HPDE6-E6E7 (cell line): ENCODE measurements around the gene SEC22C.
"Not testable (repeated sequence)": the region's sequence is repeated elsewhere in the genome, so short reads cannot be mapped to it uniquely, and the experiment has no call there.

ENCODE experiments used
- DNase-seq: peaks from one replicate; pipeline ENCODE4 v3.0.0; 2011; ENCODE audit warnings: missing footprints; ENCODE audit errors: extremely low spot score

SEC22C gene, protein sequence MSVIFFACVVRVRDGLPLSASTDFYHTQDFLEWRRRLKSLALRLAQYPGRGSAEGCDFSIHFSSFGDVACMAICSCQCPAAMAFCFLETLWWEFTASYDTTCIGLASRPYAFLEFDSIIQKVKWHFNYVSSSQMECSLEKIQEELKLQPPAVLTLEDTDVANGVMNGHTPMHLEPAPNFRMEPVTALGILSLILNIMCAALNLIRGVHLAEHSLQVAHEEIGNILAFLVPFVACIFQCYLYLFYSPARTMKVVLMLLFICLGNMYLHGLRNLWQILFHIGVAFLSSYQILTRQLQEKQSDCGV

DNA sequence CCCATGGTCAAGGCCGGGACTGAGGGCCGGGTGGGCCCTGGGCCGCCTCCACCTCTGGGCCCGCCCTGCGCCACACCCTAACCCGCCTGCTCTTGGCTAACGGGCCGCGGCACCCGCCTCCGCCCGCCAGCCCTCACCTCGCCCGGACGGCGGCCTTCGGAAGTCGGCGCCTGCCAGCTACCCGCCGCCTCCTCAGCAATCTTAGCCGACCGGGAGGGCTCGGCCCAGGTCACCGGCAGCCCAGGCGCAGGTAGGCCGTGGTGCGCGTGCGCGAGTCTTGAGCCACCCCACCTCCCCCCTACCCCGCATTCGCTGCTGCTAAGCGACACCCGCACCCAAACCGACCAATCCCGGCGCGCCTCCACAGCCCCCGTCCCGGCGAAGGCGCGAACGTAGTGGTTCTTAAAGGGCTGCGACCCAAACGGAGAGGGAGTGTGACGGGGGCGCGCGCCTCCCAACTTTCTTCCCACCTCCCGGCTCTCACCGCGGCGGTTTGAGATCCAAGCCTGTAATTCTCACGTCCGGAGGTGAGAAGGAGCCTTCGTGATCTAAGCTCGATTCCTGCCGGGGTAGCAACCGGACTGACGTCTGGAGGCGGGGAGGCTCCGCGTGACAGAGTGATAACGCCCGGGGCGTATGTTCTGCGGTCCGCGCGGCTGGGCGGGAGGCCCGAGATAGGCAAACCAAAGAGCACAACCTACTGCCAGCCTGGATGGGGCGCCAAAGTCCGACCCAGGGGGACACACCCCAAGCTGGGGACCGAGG is at the start of gene SEC22C:
Gene SEC22C (minus strand): TSS at position 259 of the 765 bp plus-strand sequence. CDS start 12,921 bp downstream, outside the sequence.
- peak; percentile 86 for DNase-seq

DNA sequence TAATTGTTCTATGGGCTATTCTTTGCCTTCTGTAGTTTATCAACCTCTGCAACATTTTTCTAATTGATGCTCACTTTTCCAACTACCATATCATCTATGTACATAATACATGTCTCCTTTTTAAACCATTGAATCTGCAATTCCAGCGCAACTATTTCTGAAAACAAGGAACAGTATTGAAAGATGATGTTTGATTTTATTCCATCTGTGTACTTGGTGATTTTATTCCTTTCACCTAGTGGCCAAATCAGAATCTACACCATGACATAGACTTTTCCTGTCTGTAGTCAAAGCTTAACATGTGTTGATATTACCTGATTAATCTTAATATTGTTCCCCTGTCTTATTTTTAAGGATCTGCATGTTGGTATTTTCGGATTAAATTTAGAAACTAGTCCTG is 31.7 kb upstream of the SEC22C start:
- no peak for DNase-seq

DNA sequence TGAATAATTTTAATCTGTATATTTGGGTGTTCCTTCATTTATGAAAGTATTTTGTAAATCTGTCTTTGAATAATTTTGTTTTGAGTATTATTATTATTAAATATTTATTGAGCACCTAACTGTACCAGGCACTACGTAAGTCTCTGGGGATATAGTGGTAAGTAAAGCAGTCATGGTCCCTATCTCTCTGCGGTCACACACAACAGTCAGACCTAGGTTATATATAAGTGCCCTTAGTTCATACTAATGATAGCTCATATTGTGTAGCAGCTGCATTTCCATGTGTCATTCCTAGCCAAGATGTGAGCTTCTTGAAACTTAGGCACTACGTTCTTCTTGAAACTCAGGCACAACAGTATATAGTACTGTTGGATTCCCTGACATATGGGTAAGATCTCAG is 31.2 kb upstream of the SEC22C start:
- no peak for DNase-seq

DNA sequence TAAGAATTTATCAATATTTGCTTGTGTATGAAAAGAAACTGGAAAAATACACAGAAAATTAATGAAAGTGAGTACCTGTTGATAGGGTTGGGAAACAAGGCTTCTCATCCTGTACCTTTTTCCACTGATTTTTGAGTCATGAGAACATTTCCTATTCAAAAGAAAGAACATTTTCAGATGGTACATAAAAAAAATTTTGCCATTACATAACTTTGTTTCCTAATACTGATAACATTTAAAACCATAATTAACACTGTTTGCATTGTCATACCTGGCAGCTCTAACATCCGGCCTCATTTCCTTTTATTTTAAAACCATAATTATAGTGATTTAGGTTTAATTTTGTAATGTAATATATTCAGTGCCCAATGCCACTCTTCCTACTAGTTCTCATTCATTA is 30.4 kb upstream of the SEC22C start:
- DNase-seq, result no peak

DNA sequence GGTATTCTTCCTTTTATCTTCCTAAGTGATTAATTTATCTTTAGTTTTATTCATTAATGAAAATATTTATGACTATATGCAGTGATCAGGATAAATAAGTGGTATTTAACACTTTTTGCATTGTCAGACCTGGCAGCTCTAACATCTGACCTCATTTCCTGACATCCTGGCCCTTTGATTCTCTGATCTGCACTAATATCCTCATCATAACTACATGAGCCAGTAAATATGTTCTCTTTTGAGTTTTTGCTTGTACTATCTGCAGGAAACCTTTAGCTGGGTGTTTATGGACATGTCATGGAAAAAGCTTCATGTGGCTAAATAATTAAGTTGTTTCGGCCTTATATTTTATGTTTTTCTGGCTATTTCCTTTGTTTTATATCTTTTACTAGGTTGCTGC is 29.2 kb upstream of the SEC22C start:
- DNase-seq, result no peak

DNA sequence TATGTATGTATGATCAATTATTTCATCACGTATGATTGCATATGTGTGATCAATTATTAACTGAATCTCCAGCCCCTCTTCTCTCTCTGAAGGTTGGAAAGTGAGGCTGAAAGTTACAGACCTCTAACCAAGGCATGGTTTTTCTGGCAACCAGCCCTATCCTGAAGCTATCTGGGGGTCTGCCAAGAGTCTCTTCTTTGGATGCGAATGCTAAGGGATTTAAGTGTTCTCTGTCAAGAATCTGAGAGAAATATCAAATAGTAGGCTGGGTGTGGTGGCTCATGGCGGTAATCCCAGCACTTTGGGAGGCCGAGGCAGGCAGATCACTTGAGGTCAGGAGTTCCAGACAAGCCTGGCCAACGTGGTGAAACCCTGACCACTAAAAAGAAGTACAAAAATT is 26.8 kb upstream of the SEC22C start:
- DNase-seq, result no peak

DNA sequence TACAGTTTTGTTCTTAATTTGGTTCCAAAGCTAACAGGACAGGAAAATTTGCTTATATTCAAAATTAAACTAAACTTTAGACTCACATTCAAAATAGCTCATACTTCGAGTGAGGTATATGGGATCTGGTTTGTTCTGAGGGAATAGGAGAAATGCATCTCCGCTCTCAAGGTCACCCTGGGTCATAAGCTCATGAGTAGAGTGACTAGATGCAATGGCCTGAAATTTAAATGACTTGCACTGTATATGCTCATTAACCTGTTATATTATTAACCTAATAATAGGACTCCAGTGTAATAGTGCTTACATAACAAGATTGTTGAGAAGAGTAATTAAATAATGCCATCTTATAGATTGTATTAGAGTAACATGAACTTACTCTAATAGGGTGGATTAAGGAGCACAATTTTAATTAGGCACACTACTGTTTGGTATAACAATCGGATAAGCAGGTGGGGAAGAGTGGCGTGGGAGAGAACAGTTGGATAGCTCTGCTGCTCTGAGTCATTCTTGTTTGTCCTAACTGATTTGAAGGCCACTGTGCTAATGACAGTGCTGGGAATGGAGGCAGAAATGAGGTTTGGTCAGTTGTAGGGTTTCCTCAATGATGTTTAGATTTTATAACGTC is 23.9 kb upstream of the SEC22C start:
- DNase-seq, result no peak

DNA sequence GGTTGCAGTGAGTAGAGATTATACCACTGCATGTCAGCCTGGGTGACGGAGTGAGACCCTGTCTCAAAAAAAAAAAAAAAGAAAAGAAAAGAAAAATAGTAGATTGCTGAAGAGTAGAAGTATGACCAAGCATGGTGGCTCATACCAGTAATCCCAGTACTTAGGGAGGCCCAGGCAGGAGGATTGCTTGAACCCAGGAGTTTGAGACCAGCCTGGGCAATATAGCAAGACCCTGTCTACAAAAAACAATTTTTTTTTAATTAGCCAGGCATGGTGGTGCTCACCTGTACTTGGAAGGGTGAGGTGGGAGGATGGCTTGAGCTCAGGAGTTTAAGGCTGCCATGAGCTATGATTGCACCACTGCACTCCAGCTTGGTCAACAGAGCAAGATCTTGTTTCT is 21.2 kb upstream of the SEC22C start:
- DNase-seq, result no peak

DNA sequence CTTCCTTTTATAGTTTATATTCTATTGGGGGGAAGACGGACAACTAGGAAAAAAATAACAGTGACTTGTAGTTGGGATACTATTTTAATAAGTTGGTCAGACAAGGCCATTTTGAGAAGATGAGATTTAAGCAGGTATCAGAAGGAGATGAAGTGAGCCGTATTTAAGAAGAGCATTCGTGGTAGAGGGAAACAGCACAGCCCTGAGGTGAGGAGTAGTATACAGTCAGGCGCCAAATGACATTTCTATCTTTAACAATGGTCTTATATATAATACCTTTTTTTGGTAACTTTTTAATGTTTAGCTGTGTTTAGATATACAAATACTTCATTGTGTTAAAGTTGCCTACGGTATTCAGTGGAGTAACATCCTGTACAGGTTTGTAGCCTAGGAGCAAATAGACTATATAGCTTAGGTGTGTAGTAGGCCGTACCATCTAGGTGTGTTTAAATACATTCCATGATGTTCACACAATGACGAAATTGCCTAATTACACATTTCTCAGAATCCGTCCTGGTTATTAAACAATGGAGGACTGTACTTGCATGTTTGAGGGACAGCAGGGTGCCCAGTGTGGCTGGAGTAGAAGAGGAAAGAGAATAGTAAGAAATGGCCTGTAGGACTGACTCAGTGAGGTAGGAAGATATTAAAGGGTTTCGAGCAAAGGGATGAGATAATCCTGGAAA is 20.3 kb upstream of the SEC22C start:
- DNase-seq, result no peak

DNA sequence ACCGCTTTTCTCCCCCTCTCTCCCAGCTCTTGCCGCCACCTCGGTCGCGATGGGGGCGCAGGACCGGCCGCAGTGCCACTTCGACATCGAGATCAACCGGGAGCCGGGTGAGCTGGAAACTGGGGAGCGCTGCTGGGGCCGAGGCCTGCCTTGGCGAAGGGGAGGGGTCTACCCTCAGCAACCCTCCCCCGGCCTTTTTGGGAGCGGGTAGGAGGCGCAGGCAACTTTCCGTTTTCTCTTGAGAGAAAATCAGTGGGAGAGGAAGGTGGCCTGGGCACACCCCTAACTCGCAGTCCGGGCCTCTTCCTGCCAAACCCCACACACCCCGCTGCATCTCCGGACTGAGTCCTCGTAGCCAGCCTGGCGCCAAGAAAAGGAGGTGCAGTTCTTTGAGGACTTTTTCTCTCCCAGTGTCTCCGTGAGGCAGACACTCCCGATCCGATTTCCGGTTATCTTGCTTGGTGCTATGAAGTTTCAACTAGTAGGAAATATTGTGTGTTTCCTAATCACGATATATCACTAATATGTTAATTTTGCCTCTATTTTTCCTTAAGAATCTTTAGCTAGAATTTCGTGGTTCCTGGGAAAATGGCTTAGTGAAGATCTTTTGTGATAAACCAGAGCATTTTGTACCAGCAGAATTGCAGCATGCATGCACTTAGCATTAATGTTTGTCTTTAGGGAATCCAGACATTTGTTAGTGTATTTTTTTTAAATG is 19.4 kb upstream of the SEC22C start:
- DNase-seq, result no peak

DNA sequence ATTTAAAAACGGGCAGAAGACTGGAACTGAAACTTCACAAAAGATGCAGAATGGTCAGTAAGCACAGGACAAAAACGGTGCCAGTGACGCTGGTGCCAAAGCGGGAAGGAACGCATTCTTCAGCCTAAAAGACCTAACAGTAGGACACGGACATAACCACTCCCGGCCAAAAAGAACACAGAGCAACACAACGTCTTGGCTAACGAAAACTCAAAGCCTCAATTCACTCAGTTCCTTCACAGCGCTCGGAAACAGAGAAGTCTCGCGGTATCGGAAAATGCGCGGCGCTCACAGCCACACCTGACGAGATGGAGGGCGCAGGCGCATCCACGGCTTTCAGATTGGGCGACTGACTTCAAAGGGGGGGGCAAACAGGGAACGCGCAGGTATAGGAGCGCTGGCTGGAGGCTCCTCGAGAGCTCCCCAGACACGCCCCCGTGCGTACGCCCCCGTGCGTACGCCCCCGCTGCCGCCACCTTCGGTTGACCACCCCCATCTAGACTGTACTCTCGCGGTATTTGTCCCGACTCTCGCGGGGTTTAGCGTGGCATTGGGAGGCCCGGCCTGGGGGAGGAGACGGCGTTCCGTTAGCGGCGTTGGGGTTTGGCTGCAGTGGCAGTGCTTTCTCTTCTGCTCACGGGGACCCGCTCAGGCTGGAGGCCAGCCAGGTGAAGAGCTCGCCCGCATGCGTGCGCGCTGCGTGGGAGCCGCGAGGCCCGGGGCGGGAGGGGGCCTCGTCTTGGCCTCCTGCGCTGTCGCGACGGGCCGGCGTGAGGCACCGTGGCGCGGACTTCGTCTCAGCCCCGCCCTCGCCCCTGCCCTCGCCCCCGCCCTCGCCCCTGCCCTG is 18.6 kb upstream of the SEC22C start, which contains the start of gene NKTR:
Gene NKTR (plus strand): TSS at position 576 of the 847 bp plus-strand sequence. CDS start 321 bp downstream, outside the sequence.
- DNase-seq, result peak; percentile 61

DNA sequence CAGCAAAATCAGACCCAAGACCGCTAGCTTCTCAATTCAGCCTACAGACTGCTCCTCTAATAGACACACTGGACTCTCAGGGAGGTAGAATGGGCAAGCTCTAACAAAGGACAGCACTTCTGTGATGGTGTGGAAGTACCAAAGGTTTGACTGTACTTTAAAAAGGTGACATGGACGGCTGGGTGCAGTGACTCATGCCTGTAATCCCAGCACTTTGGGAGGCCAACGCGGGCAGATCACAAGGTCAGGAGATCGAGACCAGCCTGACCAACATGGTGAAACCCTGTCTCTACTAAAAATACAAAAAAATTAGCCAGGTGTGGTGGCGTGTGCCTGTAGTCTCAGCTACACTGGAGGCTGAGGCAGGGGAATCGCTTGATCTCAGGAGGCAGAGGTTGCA is 15.3 kb upstream of the SEC22C start:
- DNase-seq, result not testable (repeated sequence)

DNA sequence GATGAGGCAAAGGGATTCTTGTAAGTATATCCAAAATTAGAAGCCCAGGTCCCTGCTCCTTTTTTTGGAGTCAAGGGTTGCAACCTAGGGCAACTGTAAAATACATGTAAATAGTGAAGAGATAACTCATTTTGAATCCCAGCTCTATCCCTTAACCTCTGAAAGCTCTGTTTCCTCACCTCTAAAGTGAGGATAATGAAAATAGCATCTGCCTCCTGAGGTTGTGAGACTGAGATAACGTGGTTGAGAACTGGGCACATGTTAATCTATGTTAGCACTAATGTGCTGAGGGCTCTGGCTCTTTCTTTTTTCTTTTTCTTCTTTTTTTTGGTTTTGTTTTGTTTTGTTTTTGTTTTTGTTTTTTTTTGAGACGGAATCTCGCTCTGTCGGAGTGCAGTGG is 13.9 kb upstream of the SEC22C start:
- DNase-seq, result no peak

DNA sequence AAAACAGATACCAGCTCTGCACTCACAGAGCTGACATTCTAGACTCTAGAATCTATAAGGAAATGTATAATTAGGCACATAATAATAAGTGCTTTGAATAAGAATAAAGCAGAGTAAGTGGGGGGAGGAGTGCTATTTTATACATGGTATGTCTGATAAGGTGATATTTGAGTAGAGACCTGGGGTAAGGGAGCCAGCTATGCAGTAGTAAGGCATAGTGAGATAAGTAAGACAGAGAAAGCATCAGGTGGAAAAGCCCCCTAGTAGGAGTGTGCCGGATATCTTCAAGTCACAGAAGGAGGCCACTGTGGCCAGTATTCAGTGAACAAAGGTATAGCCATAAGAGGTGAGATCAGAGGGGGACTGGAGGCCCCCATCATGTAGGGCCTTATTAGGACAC is 11.9 kb upstream of the SEC22C start:
- DNase-seq, result no peak

DNA sequence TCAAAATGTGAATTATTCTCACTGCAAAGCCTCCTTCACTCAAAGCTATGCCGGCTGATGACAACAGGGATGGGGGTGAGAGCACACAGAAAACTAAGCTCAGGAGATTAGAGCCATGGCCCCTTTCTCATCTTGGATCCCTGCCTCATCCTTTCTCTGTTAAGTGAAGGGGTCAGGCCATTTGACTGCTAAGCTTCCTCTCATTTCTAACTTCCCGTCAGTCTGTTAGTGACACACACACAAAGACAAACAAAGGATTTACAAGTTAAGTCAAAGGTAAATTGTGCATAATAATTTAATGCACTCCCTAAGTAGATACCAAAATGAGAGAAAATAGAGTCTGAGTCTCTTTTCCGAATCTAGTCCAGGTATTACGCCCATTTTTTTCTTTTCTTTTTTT is 10.0 kb upstream of the SEC22C start:
- DNase-seq, result no peak

DNA sequence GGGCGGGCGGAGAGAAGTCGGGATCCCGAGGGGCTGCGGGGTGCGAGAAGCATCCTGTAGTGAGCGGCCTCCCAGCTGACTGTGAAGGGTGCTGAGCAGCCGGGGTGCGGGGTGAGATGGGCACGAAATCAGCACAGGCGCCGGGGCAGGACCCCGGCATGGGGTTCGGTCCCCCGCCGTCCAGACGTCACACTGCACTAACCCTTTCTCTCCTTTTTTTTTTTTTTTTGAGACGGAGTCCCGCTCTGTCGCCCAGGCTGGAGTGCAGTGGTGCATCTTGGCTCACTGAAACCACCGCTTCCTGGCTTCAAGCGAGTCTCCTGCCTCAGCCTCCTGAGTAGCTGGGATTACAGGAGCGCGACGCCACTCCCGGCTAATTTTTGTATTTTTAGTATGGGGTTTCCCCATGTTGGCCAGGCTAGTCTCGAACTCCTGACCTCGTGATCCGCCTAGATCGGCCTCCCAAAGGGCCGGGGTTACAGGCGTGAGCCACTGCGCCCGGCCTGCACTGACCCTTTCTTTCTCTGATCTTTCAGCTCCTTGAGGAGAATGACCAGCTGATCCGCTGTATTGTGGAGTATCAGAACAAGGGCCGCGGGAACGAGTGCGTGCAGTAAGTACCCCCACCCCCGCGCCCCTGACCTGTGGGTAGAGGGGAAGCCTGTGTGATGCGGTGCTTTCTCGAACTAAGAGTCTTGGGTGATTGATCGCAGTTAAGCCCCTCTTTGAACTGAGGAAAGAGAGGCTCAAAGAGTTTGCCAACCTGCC is 9.4 kb upstream of the SEC22C start:
- no peak for DNase-seq

DNA sequence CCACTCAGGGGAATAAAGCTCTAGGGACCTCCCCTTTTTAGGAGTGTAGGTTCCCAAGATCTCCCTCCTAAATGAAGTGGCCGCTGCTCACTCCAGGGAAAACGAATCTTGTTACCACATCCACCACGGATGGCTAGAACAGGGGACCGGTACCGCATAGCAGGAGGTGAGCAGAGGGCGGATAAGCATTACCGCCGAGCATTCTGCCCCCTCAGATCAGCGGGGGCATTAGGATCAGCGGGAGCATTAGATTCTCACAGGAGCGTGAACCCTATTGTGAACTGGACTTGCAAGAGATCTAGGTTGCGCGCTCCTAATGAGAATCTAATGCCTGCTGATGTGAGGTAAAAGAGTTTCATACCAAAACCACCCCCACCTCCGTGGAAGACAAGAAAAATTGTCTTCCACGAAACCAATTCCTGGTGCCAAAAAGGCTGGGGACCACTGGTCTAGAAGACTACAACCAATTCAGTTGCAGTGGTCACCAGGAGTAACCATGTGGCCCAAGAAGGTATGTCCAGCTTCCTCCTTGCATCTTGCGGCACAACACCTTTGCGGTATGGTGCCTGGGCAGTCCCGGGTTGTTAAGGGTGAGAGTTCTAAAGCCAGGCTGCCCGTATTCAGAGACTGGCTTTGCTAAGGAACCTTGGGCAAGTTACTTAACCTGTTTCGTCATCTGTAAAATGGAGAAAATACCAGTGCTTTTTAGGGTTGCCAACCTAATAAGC is 7.8 kb upstream of the SEC22C start:
- no peak for DNase-seq

DNA sequence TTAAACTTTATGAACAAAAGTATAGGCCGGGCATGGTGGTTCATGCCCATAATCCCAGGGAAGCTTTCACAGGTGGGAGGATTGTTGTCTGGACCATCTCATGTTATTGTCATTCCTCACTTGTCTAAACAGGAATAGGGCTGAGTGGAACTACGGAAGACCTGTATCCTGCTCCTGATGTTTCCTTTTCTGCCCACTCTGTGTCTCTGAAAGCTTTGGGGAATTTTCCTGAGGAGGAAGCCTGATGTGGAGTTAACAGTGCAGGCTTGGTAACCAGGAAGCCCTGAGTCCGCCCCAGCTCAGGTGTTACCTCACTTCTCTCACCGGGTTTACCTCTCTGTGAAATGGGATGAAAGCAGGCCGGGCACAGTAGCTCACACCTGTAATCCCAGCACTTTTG is 6.9 kb upstream of the SEC22C start:
- DNase-seq, result no peak

DNA sequence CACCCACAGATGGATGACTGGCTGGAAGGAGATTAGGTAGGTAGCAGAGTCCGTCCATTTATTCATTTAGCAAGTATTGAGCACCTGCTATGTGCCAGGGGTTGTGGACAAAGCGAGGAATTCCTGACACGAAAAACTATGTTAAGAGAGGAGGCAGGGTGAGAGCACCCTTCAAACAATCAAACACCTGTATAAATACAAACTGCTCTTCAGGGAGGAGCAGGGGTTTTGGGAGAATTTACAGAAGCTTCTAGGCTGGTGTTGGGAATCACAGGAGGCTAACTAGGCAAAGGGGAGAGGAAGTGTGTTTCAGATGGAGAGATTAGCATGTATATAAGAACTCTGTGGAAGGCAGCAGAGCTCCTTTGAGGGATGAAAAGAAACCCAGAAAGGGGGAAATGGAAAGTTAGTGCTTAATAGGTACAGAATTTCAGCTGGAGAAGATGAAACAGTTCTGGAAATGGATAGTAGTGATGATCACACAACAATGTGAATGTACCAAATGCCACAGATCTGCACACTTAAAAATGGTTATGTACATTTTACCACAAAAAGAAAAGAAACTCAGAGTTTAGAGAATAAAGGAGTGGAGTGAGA is 805 bp upstream of the SEC22C start:
- DNase-seq, result no peak
